B cell (primary cell): ENCODE data around the gene CFD. TPM values are rescaled to one million over a fixed set of nuclear protein-coding genes. Genes with fewer than 3 reads are reported as not detected.

ENCODE experiments used
- ATAC-seq: fragments of 200-7000 bp; cut with Tn5 transposase; one replicate; pipeline ENCODE4 v1.10.0; 2021; ENCODE audit warnings: low read depth, mild to moderate bottlenecking, moderate number of reproducible peaks, moderate library complexity
- CTCF ChIA-PET: fragments of 350-600 bp; sonication (Branson Sonifier 250); formaldehyde crosslinking; loops from one replicate; lab custom pipeline; 2021; ENCODE audit warnings: antibody characterized with exemption, inconsistent platforms; lab: Charles Lee
- POLR2A ChIA-PET: fragments of 350-600 bp; sonication (Branson Sonifier 250); formaldehyde crosslinking; loops from one replicate; lab custom pipeline; 2021; ENCODE audit warnings: antibody characterized with exemption; lab: Charles Lee
- DNase-seq: peaks from one replicate; pipeline ENCODE4 v3.0.0; 2013
- H2AFZ ChIP-seq: 2 replicates; pipeline ENCODE4 v1.6.1; 2012; ENCODE audit warnings: mild to moderate bottlenecking, low read depth, low read length; ENCODE audit not compliant: insufficient read depth, poor library complexity, severe bottlenecking
- H3K27ac ChIP-seq, 2 donors: 1 replicate in 1 of 2; 2 replicates in 1 of 2; pipeline ENCODE4 v1.5.1; 2012 to 2013; ENCODE audit warnings: low read length in 2 of 2, mild to moderate bottlenecking in 2 of 2, moderate library complexity in 1 of 2
- H3K27me3 ChIP-seq, 4 experiments: fragments of 200-600 bp in 1 of 4; sonication (generic) in 1 of 4; replicated peaks in 1 of 4; 1 replicate in 2 of 4; 2 replicates in 2 of 4; pipeline versions ENCODE4 v1.6.1 to v1.7.0; 2013 to 2016; ENCODE audit warnings: low read length in 3 of 4, mild to moderate bottlenecking in 2 of 4, mixed read lengths in 1 of 4, moderate library complexity in 1 of 4; ENCODE audit not compliant: insufficient read depth in 4 of 4, control insufficient read depth in 3 of 4; ENCODE audit errors: control extremely low read depth in 1 of 4
- H3K36me3 ChIP-seq, 2 experiments: replicated peaks in 1 of 2; 1 replicate in 1 of 2; 2 replicates in 1 of 2; pipeline versions ENCODE4 v1.6.1 to v1.7.1; 2013; ENCODE audit warnings: low read length in 1 of 2; ENCODE audit not compliant: insufficient read depth in 2 of 2, control insufficient read depth in 1 of 2; ENCODE audit errors: control extremely low read depth in 1 of 2, extremely low read depth in 1 of 2
- H3K4me1 ChIP-seq, 2 donors: fragments of 200-600 bp in 1 of 2; sonication (generic) in 1 of 2; 1 replicate in 1 of 2; 2 replicates in 1 of 2; pipeline versions ENCODE4 v1.5.1 to v1.6.1; 2013 to 2017; ENCODE audit warnings: low read length in 2 of 2; ENCODE audit not compliant: control insufficient read depth in 2 of 2, insufficient read depth in 2 of 2
- H3K4me2 ChIP-seq: replicated peaks from 2 replicates; pipeline ENCODE3; 2012; ENCODE audit warnings: mild to moderate bottlenecking, low read depth, low read length; ENCODE audit not compliant: poor library complexity, severe bottlenecking
- H3K4me3 ChIP-seq, 5 experiments: fragments of 200-600 bp in 1 of 5; sonication (generic) in 1 of 5; 1 replicate in 3 of 5; 2 replicates in 2 of 5; pipeline versions ENCODE4 v1.5.1 to v1.7.0; 2011 to 2016; ENCODE audit warnings: low read length in 4 of 5, mild to moderate bottlenecking in 4 of 5, low read depth in 2 of 5, control low read depth in 1 of 5, moderate library complexity in 1 of 5; ENCODE audit not compliant: insufficient read depth in 1 of 5; ENCODE audit errors: control extremely low read depth in 1 of 5, extremely low read depth in 1 of 5
- H3K79me2 ChIP-seq: fragments of 200-600 bp; sonication (generic); one replicate; pipeline ENCODE4 v1.6.0; 2016; ENCODE audit warnings: low read length; ENCODE audit not compliant: control insufficient read depth, insufficient read depth
- H3K9ac ChIP-seq: fragments of 200-600 bp; sonication (generic); 2 replicates; pipeline ENCODE4 v1.6.1; 2017; ENCODE audit warnings: mild to moderate bottlenecking, low read length, moderate library complexity
- H3K9me3 ChIP-seq, 3 donors: one replicate each; pipeline versions ENCODE4 v1.6.1 to v1.7.1; 2013; ENCODE audit warnings: low read length in 2 of 3; ENCODE audit not compliant: control insufficient read depth in 2 of 3, insufficient read depth in 1 of 3; ENCODE audit errors: control extremely low read depth in 1 of 3
- H4K20me1 ChIP-seq: 2 replicates; pipeline ENCODE4 v1.6.0; 2012; ENCODE audit warnings: mild to moderate bottlenecking, low read length; ENCODE audit not compliant: insufficient read depth, control insufficient read depth, poor library complexity, severe bottlenecking
- H3K27ac Mint-ChIP-seq: one replicate; pipeline ENCODE4 v1.8.0; 2021; ENCODE audit warnings: mixed read lengths
- H3K27me3 Mint-ChIP-seq: one replicate; pipeline ENCODE4 v1.8.0; 2021; ENCODE audit warnings: mixed read lengths
- H3K4me1 Mint-ChIP-seq: one replicate; pipeline ENCODE4 v1.8.0; 2021; ENCODE audit warnings: mixed read lengths
- H3K4me3 Mint-ChIP-seq: one replicate; pipeline ENCODE4 v1.8.0; 2021; ENCODE audit warnings: mixed read lengths
- H3K9me3 Mint-ChIP-seq: one replicate; pipeline ENCODE4 v1.8.0; 2022; ENCODE audit warnings: mixed read lengths; ENCODE audit not compliant: insufficient read depth
- CTCF ChIP-seq: fragments of 200-600 bp; IDR thresholded peaks from one replicate; pipeline ENCODE4 v1.8.0; 2022; ENCODE audit warnings: antibody characterized with exemption, mild to moderate bottlenecking
- EZH2 ChIP-seq: IDR thresholded peaks from 2 replicates; pipeline ENCODE4 v1.6.1; 2012; ENCODE audit warnings: borderline replicate concordance, low read depth, mild to moderate bottlenecking, moderate library complexity, low read length; ENCODE audit not compliant: insufficient read depth, poor library complexity, severe bottlenecking
- WGBS: methylation state at CpG from one replicate; pipeline ENCODE4 v1.1.5; 2013; ENCODE audit warnings: missing lambda C conversion rate; ENCODE audit not compliant: insufficient coverage; 5-methylcytosine and 5-hydroxymethylcytosine counted together
- intact Hi-C: fragments of 100-400 bp; cut with micrococcal nuclease; formaldehyde crosslinking; loops from one replicate; pipeline ENCODE4 v1.10.0; 2022
- polyA plus RNA-seq: library from polyadenylated mRNA; depleted of rRNA; stranded (reverse); fragments of >200 nt; gene quantifications from 2 replicates; pipeline ENCODE4 v1.2.3, GENCODE V29; 2012
- total RNA-seq, 2 donors: library from RNA; stranded (reverse); fragments of 120-200 nt in 1 of 2; gene quantifications; 1 replicate in 1 of 2; 2 replicates in 1 of 2; pipeline versions ENCODE4 v1.2.3 to v1.2.4, GENCODE V29; 2013 to 2022

CFD gene
- total and polyA plus RNA-seq, 2 donors (not counting 1 experiment from before 2014, with no cell fraction given): 0.79 to 6.6 TPM

GRCh38 chr19:812747-813218 lies 46.7 kb upstream of the CFD start:
- ChIA-PET POLR2A (no interaction called here), CTCF (no interaction called here)
- intact Hi-C loops: no loop called here
- Histone ChIP-seq H2AFZ (no peak overlapping the region), H3K4me3 (no peak overlapping the region), H3K4me1 (no peaks in the 10 kb centered on the region), H3K4me2 (no peak overlapping the region), H3K9me3 (peaks cover 0 to 3% (median 0%) of the 10 kb centered on the region in 3 donors), H4K20me1 (peaks cover 48% of the 10 kb centered on the region), H3K27ac (no peak overlapping the region), H3K79me2 (peaks cover 7% of the 10 kb centered on the region), H3K27me3 (no peaks in the 10 kb centered on the region), H3K36me3 (peaks cover under 1 to 47% of the 10 kb centered on the region in 2 experiments), H3K9ac (no peak overlapping the region)
- WGBS: 98% methylated on average over 61 of the region's 72 CpGs
- Mint-ChIP-seq H3K4me3 (no peak overlapping the region), H3K4me1 (no peaks in the 10 kb centered on the region), H3K27me3 (no peaks in the 10 kb centered on the region), H3K27ac (no peak overlapping the region), H3K9me3 (no peaks in the 10 kb centered on the region)
- DNase-seq (no peak), ATAC-seq (no peak)
- no peak for TF ChIP-seq EZH2
- no peak for TF ChIP-seq CTCF

- POLR2A ChIA-PET: no interaction called here
- Histone ChIP-seq H2AFZ (no peak overlapping the region), H3K9ac (no peak overlapping the region), H3K36me3 (peaks cover 0 to 41% of the 10 kb centered on the region in 2 experiments), H3K79me2 (peaks cover 4% of the 10 kb centered on the region), H3K4me3 (no peak overlapping the region), H4K20me1 (peaks cover 41% of the 10 kb centered on the region), H3K27me3 (no peaks in the 10 kb centered on the region), H3K27ac (no peak overlapping the region), H3K4me1 (no peaks in the 10 kb centered on the region), H3K9me3 (peaks cover 0 to 3% (median 0%) of the 10 kb centered on the region in 3 donors), H3K4me2 (no peak overlapping the region)
- ATAC-seq (no peak), DNase-seq (no peak)
- intact Hi-C loops: no loop called here
- H3K9me3 Mint-ChIP-seq: no peaks in the 10 kb centered on the region
- WGBS: 96% methylated on average over 77 of the region's 87 CpGs
- H3K27ac Mint-ChIP-seq: no peak overlapping the region
- TF ChIP-seq CTCF (no peak), EZH2 (no peak)
- CTCF ChIA-PET: no interaction called here
- H3K4me3 Mint-ChIP-seq: no peak overlapping the region
- no peaks in the 10 kb centered on the region for H3K4me1 Mint-ChIP-seq
- no peaks in the 10 kb centered on the region for H3K27me3 Mint-ChIP-seq
Observed at GRCh38 chr19:813219-814151, 46.0 kb upstream of the CFD start.
